HepG2 (cell line): ENCODE data around the gene DNM1L. TPM values are rescaled to one million over a fixed set of nuclear protein-coding genes. Genes with fewer than 3 reads are reported as not detected.

ENCODE experiments used
- ATAC-seq: fragments of 200-7000 bp; cut with Tn5 transposase; 3 replicates; pipeline ENCODE4 v1.9.1; 2020; ENCODE audit warnings: mild to moderate bottlenecking, moderate library complexity
- BruUV-seq: library from RNA; stranded (reverse); fragments of 400-500 nt; replicated peaks from 2 replicates; lab custom pipeline; 2021; lab: Mats Ljungman, UMichigan
- CTCF ChIA-PET: fragments of 300-600 bp; formaldehyde crosslinking; extraction: SDS; loops from one replicate; lab custom pipeline; 2021; ENCODE audit warnings: low total read pairs, inconsistent platforms, low intra/inter-chr PET ratio; lab: Yijun Ruan, JAX
- POLR2A ChIA-PET: fragments of 350-600 bp; sonication (Branson Sonifier 250); formaldehyde crosslinking; loops from one replicate; lab custom pipeline; 2020; ENCODE audit warnings: antibody characterized with exemption, inconsistent platforms; lab: Yijun Ruan, JAX
- DNase-seq: peaks from one replicate; pipeline ENCODE4 v3.0.0-alpha.2; 2015; ENCODE audit warnings: low spot score
- FAIRE-seq: peaks from 3 replicates; lab custom pipeline; 2011; peaks lifted over from hg19 to GRCh38; lab: Jason Lieb, UNC
- H2AFZ ChIP-seq: one replicate; pipeline ENCODE4 v1.6.1; 2011; ENCODE audit warnings: low read length, inconsistent platforms
- H3K27ac ChIP-seq: fragments of 300-600 bp; 3 replicates; pipeline ENCODE4 v1.8.0; 2011; ENCODE audit warnings: mixed run types, mild to moderate bottlenecking, mixed read lengths, low read length, inconsistent platforms; ENCODE audit not compliant: insufficient read depth; ENCODE audit errors: extremely low read length
- H3K27me3 ChIP-seq, 2 experiments: fragments of 200-600 bp in 1 of 2; 2 replicates in 1 of 2; 3 replicates in 1 of 2; pipeline versions ENCODE4 v1.6.0 to v1.8.0; 2011; ENCODE audit warnings: low read length in 2 of 2, mild to moderate bottlenecking in 2 of 2, moderate library complexity in 2 of 2, inconsistent platforms in 1 of 2; ENCODE audit not compliant: insufficient read depth in 2 of 2, control insufficient read depth in 1 of 2
- H3K36me3 ChIP-seq, 2 experiments: fragments of 200-600 bp in 1 of 2; replicated peaks in 1 of 2; 2 replicates in 1 of 2; 3 replicates in 1 of 2; pipeline versions ENCODE4 v1.5.1 to v1.8.0; 2011; ENCODE audit warnings: low read length in 2 of 2, inconsistent platforms in 1 of 2; ENCODE audit not compliant: insufficient read depth in 2 of 2, control insufficient read depth in 1 of 2
- H3K4me1 ChIP-seq: 2 replicates; pipeline ENCODE4 v1.5.1; 2012; ENCODE audit warnings: low read length, inconsistent platforms; ENCODE audit not compliant: insufficient read depth
- H3K4me2 ChIP-seq: 2 replicates; pipeline ENCODE4 v1.6.0; 2011; ENCODE audit warnings: low read depth, low read length, inconsistent platforms
- H3K4me3 ChIP-seq, 3 experiments: fragments of 200-600 bp in 1 of 3; sonication (generic), shearing (Covaris generic) in 1 of 3; replicated peaks in 1 of 3; 2 replicates each; pipeline ENCODE4 v1.5.1; 2011 to 2016; ENCODE audit warnings: low read length in 3 of 3, inconsistent platforms in 2 of 3, low read depth in 2 of 3, mild to moderate bottlenecking in 2 of 3, control low read depth in 1 of 3, mixed read lengths in 1 of 3; ENCODE audit not compliant: insufficient read depth in 1 of 3
- H3K79me2 ChIP-seq: one replicate; pipeline ENCODE4 v1.6.1; 2011; ENCODE audit warnings: low read length, inconsistent platforms; ENCODE audit not compliant: insufficient read depth
- H3K9ac ChIP-seq: 2 replicates; pipeline ENCODE4 v1.6.0; 2011; ENCODE audit warnings: mild to moderate bottlenecking, low read depth, low read length, inconsistent platforms; ENCODE audit not compliant: insufficient read depth
- H3K9me3 ChIP-seq: 2 replicates; pipeline ENCODE4 v1.5.1; 2012; ENCODE audit warnings: mild to moderate bottlenecking, low read length
- H4K20me1 ChIP-seq: 2 replicates; pipeline ENCODE4 v1.6.0; 2011; ENCODE audit warnings: inconsistent platforms, mild to moderate bottlenecking, low read length, moderate library complexity; ENCODE audit not compliant: insufficient read depth
- ARNT ChIP-seq: fragments of 450-650 bp; IDR thresholded peaks from 2 replicates; pipeline ENCODE4 v1.6.1; 2017
- MZF1 ChIP-seq: sonication (generic); formaldehyde crosslinking; IDR thresholded peaks from 2 replicates; pipeline ENCODE4 v1.8.1; 2023; ENCODE audit warnings: mild to moderate bottlenecking, missing genetic modification reagents, borderline replicate concordance
- NONO ChIP-seq, 2 experiments: fragments of 450-650 bp in 1 of 2; sonication (generic) in 1 of 2; formaldehyde crosslinking in 1 of 2; IDR thresholded peaks in 1 of 2; conservative IDR thresholded peaks in 1 of 2; 2 replicates each; pipeline versions ENCODE4 v1.6.1 to v1.8.0; 2017 to 2022; ENCODE audit warnings: mild to moderate bottlenecking in 1 of 2, missing genetic modification reagents in 1 of 2, moderate library complexity in 1 of 2
- POLR2A ChIP-seq, 2 experiments: IDR thresholded peaks; 2 replicates each; pipeline ENCODE4 v1.6.1; 2011; ENCODE audit warnings: low read depth in 2 of 2, low read length in 2 of 2, mild to moderate bottlenecking in 1 of 2, moderate library complexity in 1 of 2; ENCODE audit not compliant: insufficient read depth in 1 of 2
- RAD21 ChIP-seq: fragments of 450-650 bp; formaldehyde crosslinking; IDR thresholded peaks from 2 replicates; pipeline ENCODE4 v1.5.0; 2020; ENCODE audit warnings: mild to moderate bottlenecking
- SKI ChIP-seq: fragments of 450-650 bp; IDR thresholded peaks from one replicate; pipeline ENCODE4 v1.6.1; 2018; ENCODE audit warnings: mild to moderate bottlenecking; ENCODE audit not compliant: partially characterized antibody
- SMYD3 ChIP-seq: sonication (generic); formaldehyde crosslinking; IDR thresholded peaks from 2 replicates; pipeline ENCODE4 v1.8.1; 2023; ENCODE audit warnings: mild to moderate bottlenecking, missing genetic modification reagents
- THYN1 ChIP-seq: sonication (generic); formaldehyde crosslinking; IDR thresholded peaks from 2 replicates; pipeline ENCODE4 v1.8.1; 2023; ENCODE audit warnings: low read depth, mild to moderate bottlenecking, moderate library complexity, missing genetic modification reagents, borderline replicate concordance
- YY1 ChIP-seq: IDR thresholded peaks from 2 replicates; pipeline ENCODE4 v1.6.1; 2011; ENCODE audit warnings: low read length, low read depth, moderate library complexity, mild to moderate bottlenecking; ENCODE audit not compliant: insufficient read depth, insufficient replicate concordance
- ZBTB21 ChIP-seq: sonication (generic); formaldehyde crosslinking; IDR thresholded peaks from 2 replicates; pipeline ENCODE4 v1.4.0; 2020; ENCODE audit warnings: missing genetic modification reagents
- ZNF12 ChIP-seq: sonication (generic); formaldehyde crosslinking; IDR thresholded peaks from 2 replicates; pipeline ENCODE4 v1.5.0; 2020; ENCODE audit warnings: missing genetic modification reagents
- ZNF251 ChIP-seq: sonication (generic); formaldehyde crosslinking; IDR thresholded peaks from 2 replicates; pipeline ENCODE4 v1.9.0; 2021; ENCODE audit warnings: mild to moderate bottlenecking, missing genetic modification reagents
- ZNF792 ChIP-seq: IDR thresholded peaks from 2 replicates; pipeline ENCODE4 v1.6.1; 2016
- WGBS: methylation state at CpG from one replicate; pipeline ENCODE4 v1.1.6; 2017; ENCODE audit warnings: low lambda C conversion rate; 5-methylcytosine and 5-hydroxymethylcytosine counted together
- in situ Hi-C: cut with HindIII; loops from 2 replicates; pipeline ENCODE4 v1.10.0; 2017; ENCODE audit warnings: low pct_unique_long_range_greater_than_20kb; ENCODE audit not compliant: extremely low pct_ligation_motif_present
- intact Hi-C: fragments of 100-400 bp; cut with micrococcal nuclease; formaldehyde crosslinking; loops from one replicate; pipeline ENCODE4 v1.10.0; 2022; ENCODE audit not compliant: unreplicated experiment
- polyA plus RNA-seq, 8 experiments: library from polyadenylated mRNA; depleted of rRNA in 3 of 8; stranded (reverse) in 7 of 8; unstranded in 1 of 8; fragments of >200 nt; fragmentation: Illumina TruSeq in 4 of 8; extraction: Trizol in 4 of 8; gene quantifications; 2 replicates each; pipeline versions ENCODE4 v1.2.1 to v1.2.3, GENCODE V29; 2011 to 2016; ENCODE audit warnings: low read depth in 4 of 8, missing spikeins in 1 of 8, mixed read lengths in 1 of 8; ENCODE audit not compliant: insufficient read depth in 1 of 8
- total RNA-seq, 5 experiments: library from RNA; depleted of rRNA; stranded (reverse); fragments of >200 nt; fragmentation: Illumina TruSeq; extraction: Trizol; gene quantifications; 2 replicates each; pipeline ENCODE4 v1.2.3, GENCODE V29; 2016; ENCODE audit warnings: low read depth in 1 of 5
- TF ChIP-seq, protein P1 (sequence below): sonication (generic); formaldehyde crosslinking; conservative IDR thresholded peaks from 2 replicates; pipeline ENCODE4 v1.8.0; 2022; ENCODE audit warnings: low read depth, missing genetic modification reagents
- TF ChIP-seq, protein P2 (sequence below): sonication (generic); formaldehyde crosslinking; IDR thresholded peaks from 2 replicates; pipeline ENCODE4 v1.8.1; 2023; ENCODE audit warnings: mild to moderate bottlenecking, missing genetic modification reagents, borderline replicate concordance
- TF ChIP-seq, protein P3 (sequence below): fragments of 450-650 bp; IDR thresholded peaks from 2 replicates; pipeline ENCODE4 v1.6.1; 2016

DNM1L gene
- total and polyA plus RNA-seq, 2 of the 13 experiments (the other 11 are each of a cell fraction or from before 2014, with no cell fraction given): 35.9 to 65.8 TPM

DNA sequence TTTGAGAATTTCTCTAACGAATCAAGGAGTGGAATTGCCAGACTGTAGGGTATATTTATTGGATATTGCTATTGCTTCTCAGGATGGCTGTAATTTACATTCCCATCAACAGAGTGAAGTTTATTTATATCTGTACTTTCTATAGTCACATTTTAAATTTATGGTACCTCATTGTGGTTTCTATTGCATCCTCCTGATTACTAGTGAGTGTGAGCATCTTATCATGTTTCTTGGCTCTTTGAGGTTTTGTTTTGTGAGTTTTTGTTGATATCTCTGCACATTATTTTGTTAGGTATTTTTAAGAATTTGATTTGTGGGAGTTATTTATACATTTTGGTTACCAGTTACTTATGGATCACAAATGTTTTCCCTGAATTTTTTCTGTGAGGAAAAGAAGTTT lies 13.9 kb downstream of the DNM1L start:
- Histone ChIP-seq H3K4me3 (no peak overlapping the region), H3K9me3 (no peaks in the 10 kb centered on the region; the same call in 1 of the 2 replicates), H3K4me1 (no peaks in the 10 kb centered on the region), H3K9ac (no peak overlapping the region), H4K20me1 (no peaks in the 10 kb centered on the region), H3K4me2 (no peak overlapping the region), H3K79me2 (peaks cover 87% of the 10 kb centered on the region), H3K27me3 (no peaks in the 10 kb centered on the region), H3K27ac (no peak overlapping the region), H3K36me3 (peaks cover 2 to 11% of the 10 kb centered on the region in 2 experiments; a peak in 4 of 5 replicates), H2AFZ (no peak overlapping the region)
- no peak for TF ChIP-seq ZBTB21 (CRISPR knock-in tag)
- TF ChIP-seq SMYD3 (CRISPR knock-in tag): no peak
- no peak for TF ChIP-seq ZNF12
- TF ChIP-seq POLR2A (IDR thresholded peaks at IDR 0.05; ENCODE audit: insufficient read depth in 1 of 2, low read depth in 2 of 2, low read length in 2 of 2): no peak
- TF ChIP-seq MZF1 (CRISPR knock-in tag): no peak
- TF ChIP-seq, protein P1, sequence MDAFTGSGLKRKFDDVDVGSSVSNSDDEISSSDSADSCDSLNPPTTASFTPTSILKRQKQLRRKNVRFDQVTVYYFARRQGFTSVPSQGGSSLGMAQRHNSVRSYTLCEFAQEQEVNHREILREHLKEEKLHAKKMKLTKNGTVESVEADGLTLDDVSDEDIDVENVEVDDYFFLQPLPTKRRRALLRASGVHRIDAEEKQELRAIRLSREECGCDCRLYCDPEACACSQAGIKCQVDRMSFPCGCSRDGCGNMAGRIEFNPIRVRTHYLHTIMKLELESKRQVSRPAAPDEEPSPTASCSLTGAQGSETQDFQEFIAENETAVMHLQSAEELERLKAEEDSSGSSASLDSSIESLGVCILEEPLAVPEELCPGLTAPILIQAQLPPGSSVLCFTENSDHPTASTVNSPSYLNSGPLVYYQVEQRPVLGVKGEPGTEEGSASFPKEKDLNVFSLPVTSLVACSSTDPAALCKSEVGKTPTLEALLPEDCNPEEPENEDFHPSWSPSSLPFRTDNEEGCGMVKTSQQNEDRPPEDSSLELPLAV (CRISPR knock-in tag): no peak
- no peak for TF ChIP-seq ARNT
- no peak for TF ChIP-seq THYN1 (CRISPR knock-in tag)
- TF ChIP-seq, protein P2, sequence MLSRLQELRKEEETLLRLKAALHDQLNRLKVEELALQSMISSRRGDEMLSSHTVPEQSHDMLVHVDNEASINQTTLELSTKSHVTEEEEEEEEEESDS (CRISPR knock-in tag): no peak
- no peak for TF ChIP-seq YY1
- TF ChIP-seq ZNF251 (CRISPR knock-in tag): no peak
- no peak for TF ChIP-seq RAD21 (CRISPR knock-in tag)
- TF ChIP-seq, protein P3, sequence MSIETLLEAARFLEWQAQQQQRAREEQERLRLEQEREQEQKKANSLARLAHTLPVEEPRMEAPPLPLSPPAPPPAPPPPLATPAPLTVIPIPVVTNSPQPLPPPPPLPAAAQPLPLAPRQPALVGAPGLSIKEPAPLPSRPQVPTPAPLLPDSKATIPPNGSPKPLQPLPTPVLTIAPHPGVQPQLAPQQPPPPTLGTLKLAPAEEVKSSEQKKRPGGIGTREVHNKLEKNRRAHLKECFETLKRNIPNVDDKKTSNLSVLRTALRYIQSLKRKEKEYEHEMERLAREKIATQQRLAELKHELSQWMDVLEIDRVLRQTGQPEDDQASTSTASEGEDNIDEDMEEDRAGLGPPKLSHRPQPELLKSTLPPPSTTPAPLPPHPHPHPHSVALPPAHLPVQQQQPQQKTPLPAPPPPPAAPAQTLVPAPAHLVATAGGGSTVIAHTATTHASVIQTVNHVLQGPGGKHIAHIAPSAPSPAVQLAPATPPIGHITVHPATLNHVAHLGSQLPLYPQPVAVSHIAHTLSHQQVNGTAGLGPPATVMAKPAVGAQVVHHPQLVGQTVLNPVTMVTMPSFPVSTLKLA: no peak
- no peak for TF ChIP-seq ZNF792 (CRISPR knock-in tag)
- TF ChIP-seq SKI: no peak
- no peak for TF ChIP-seq NONO (IDR thresholded peaks at IDR 0.05)
- TF ChIP-seq NONO (CRISPR knock-in tag; conservative IDR thresholded peaks at IDR 0.05): no peak
- ATAC-seq (no peak), DNase-seq (no peak), FAIRE-seq (no peak)
- CTCF ChIA-PET: no interaction called here
- in situ Hi-C loops (no loop called here), intact Hi-C loops (no loop called here)
- 100% methylated on average over 1 of the region's 1 CpG for WGBS
- POLR2A ChIA-PET: no interaction called here
- no TSS peak for BruUV-seq
